ENCODE data around the gene TSC22D1. TPM values are rescaled to one million over a fixed set of nuclear protein-coding genes. Genes with fewer than 3 reads are reported as not detected.

TSC22D1 gene
- 85.3 and 93.7 TPM in 2 replicates for total RNA-seq

GRCh38 chr13:44575741-44576350, at the start of gene TSC22D1:
TSS of gene TSC22D1 (minus strand) at chr13:44576330. CDS start at chr13:44576074, 256 bp downstream.

Other genes starting within 250 kb of the TSC22D1 start
- gene SERP2, start 202.5 kb downstream of the TSC22D1 start, total RNA-seq, result 0.23 and 0.56 TPM in 2 replicates